Measurements from ENCODE around the gene BSDC1.
A peak's percentile ranks its signal among the peaks of the same experiment; 100 is the strongest.

The BSDC1 gene

DNA sequence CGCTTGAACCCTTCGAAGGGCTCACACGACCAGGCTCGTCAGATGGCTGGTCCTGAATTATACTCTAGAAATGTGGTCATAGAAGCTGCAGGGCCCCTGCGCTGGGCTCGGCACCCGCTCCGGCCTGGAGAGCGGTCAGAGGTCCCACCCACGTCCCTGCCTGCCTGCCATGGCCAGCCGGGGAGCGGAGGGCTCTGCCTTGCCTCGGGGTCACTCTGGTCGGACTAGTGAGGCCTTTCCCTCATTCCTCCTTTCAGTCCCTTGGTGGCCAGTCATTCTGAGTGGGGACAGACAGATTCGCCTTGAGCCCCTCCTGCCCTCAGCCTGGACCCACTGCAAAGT is 57.7 kb downstream of the BSDC1 start:
- DNase-seq (ENCODE audit: low spot score): no peak

DNA sequence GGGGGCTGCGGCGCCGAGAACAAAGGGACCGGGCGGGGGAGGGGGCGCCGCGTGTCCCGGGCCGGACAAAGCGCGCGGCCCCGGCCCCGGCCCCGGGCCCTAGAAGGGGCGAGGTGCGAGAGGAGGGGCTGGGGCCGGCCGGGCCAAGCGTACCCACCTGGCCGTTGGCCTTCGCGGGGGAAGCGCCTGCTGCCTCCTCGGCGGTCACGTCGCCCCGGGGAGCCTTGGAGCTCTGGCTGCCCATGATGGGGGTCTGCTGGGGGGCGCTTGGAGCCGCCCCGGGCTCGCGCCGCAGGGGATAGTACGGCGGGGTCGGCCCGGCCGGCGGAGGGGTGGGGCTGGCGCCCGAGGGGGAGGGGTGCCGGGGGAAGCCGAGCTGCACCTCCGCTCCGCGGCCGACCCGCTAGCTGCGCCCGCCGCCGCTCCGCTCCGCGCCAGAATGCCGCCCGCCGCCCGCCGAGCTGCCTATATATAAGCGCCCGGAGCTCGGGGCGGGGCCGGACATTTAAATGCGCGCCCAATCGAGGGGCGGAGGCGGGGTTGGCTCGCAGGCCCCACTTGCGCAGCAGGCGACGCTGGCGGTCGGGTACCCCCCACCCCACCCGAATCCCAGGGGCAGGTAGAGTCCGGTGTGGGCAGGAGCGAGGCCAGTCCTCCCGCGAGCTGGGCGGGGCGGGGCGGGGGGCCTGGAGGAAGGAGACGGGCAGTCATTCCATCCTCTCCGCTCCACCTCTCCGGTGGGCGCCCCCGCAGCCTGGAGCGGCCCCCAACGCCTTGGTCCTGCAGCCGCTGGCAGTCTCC is 58.3 kb downstream of the BSDC1 start, which contains the start of gene MARCKSL1:
MARCKSL1 (minus strand) TSS at position 444 of the 801 bp plus-strand sequence; CDS start at position 244, 200 bp downstream.
- peak; percentile 74 for DNase-seq (ENCODE audit: low spot score)

DNA sequence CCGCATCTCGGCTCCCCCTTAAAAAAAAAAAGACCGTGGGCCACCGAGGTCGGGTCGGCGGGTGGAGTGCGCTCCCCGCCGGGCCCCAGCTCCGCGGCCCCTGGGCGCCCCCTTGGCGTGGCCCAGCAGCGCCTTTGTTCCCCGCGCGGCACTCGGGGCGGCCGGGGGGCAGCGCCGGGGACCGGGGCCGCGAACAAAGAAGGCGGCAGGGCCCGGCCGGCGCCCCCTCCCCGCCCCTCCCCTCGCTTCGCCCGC is 58.8 kb downstream of the BSDC1 start:
- no peak for DNase-seq (ENCODE audit: low spot score)

DNA sequence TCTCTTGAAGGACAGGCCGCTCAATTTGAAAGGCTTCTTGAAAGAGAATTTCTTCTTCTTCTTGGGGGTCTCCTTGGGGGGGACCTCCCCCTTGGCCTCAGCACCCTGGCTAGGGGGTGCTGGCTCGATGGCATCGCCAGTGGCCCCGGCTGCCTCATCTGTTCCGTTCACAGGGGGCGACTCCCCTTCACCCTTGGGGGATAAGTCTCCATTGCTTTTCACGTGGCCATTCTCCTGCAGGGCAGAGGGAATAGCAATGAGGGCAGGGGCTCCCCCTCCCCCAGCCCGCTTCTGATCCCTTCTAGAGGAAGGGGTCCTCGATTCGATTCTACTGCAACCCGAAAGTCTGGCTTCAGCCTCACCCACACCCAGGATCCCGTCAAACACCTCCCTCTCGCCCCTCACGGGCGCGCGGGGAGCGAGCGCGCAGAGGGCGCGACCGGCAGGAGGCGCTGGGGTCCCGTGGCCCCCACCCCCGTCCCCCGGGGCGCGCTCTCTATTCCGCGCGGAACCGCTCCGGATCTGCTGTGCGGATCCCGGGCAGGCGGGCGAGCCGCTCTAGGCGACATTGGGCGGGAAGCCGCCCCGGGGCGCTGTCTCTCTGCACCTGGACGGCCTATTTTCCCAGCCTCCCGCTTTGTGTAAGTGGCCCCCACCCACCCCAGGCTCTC is 59.2 kb downstream of the BSDC1 start:
- DNase-seq (ENCODE audit: low spot score): peak; percentile 50

DNA sequence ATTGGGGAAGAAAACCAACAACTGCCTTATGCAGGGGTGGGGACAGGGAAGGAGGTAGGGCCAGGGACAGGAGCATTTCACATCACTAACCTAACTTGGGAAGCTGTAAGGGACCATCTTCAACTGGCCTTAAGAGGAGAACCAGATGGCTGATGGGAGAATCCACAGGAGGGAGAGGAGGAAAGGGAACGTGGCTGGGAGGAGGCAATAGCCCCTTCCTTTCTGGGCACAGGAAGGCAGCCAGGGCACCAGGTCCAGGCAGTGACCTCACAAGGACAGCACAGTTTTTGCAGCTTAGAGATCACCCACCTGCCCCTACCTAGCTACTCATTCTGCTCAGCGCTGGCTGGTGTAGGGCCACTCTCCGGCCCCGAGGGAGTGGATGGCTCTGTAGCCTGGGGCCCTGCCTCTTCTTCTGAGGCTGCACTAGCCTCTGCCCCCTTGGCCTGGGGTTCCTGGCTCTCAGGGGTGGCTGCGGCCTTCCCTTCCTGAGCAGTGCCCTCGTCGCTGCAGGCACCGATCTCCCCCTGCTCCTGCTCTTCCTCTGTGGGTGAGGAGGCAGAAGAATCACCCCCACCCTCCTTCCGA is 59.9 kb downstream of the BSDC1 start:
- peak; percentile 28 for DNase-seq (ENCODE audit: low spot score)

DNA sequence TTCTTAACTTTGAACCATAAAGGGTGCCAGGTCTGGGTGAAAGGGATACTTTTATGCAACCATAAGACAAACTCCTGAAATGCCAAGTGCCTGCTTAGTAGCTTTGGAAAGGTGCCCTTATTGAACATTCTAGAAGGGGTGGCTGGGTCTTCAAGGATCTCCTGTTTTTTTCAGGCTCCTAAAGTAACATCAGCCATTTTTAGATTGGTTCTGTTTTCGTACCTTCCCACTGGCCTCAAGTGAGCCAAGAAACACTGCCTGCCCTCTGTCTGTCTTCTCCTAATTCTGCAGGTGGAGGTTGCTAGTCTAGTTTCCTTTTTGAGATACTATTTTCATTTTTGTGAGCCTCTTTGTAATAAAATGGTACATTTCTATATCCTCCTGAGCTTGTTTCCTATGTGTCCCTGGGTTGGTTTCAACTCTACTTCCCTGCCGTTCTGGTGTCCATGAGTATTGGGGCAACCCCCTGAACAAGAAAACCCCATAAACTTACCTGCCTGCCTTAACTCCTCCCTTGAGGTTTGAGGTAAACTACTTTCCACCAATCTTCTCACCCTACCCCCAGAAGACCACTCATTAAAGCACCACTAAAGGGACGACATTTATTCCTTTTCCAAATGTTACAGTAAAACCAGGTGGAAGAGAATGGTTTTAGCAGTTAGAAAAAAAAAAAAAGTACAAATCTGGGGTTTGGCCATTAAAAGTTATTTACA is 60.8 kb downstream of the BSDC1 start:
- no peak for DNase-seq (ENCODE audit: low spot score)

DNA sequence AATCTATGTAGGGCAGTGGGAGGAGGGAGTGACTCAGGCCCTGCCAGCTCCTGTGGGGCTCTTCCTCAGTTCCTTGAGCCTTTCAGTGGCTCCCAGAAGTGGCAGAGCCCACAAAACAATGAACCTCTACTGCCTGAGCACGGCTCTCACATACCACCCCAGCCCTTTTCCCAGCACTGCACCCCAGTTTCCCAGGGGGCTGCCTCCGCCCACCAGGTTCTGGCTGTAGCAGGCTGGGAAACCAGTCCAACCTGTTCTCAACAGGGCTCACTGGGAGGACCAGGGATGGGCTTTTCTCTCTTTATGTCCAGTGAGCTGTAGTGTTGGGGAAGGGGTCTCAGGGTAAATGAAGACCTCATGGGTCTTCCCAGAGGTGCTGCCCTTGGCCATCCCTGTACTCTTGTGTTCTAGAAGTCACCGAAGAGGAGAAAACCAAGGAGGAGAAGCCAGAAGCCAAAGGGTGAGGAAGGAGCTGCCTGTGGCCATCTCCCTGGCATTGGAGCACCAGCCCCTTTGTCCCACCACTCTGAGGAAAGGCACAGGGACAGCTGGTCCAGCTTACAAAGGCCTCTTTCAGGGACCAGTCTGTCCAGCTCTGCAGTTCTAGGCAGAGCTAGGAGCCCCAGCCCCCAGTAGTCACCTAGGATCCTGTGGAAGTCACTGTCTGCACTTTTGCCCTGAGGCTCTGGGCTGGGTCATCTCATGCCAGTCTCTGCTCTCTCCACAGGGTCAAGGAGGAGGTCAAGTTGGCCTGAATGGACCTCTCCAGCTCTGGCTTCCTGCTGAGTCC is 61.8 kb downstream of the BSDC1 start:
- no peak for DNase-seq (ENCODE audit: low spot score)

DNA sequence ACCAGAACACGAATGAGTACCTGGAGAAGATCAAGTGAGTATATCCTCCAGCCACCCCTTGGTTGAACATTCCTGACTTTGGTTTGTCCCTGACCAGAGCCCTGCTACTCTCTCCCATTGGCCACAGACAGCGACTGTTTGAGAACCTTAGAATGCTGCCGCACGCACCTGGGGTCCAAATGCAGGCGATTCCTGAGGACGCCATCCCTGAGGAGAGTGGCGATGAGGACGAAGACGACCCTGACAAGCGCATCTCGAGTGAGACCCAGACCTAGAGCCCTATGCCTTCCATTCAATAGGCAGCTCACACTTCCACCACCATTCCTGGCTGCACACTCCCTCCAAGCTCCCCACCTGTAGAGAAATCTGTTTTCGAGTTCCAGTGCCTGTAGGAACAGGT is 62.7 kb downstream of the BSDC1 start:
- no peak for DNase-seq (ENCODE audit: low spot score)

DNA sequence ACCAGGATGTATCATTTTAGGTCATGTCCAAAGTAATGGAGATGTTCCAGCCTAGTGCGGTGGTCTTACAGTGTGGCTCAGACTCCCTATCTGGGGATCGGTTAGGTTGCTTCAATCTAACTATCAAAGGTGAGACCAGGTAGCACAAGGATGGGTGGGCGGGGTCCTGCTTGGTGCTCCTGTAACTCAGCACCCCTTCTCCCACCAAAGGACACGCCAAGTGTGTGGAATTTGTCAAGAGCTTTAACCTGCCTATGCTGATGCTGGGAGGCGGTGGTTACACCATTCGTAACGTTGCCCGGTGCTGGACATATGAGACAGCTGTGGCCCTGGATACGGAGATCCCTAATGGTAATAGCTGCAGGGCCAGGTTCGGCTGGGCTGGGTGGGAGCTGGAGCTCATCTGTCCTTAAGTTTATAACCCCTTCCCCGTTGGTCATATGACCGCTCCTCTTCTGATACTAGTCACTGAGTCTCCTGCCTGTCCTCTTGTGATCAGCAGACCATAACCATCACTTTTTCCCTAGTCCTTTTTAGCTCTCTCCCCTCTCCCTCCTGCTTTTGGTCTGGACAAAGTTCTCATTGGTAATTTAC is 63.6 kb downstream of the BSDC1 start:
- DNase-seq (ENCODE audit: low spot score): no peak

DNA sequence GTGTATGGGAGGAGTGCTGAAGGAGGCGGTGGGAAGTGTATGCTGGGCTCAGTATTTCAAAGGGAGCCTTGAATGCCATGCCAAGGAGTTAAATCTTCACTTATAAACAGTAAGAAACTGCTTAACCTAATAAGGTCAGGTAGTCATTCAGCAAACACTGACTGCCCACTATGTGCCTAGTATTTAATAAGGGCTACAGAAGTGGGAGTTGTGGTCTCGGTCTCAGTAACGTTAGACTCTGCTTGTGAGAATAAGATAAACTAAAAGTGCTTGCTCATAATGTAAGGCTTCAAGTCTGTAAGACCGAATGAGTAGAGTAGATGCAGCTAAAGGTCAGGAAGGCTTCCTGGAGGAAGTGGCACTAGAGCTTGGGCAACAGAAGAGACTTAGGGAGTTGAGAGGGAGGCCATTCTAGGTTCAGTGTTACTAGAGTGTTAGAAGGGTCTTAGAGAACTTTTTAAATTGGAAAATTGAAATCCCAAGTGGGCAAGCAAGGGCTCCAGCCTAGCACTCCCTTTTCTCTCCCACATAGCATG is 64.2 kb downstream of the BSDC1 start:
- no peak for DNase-seq (ENCODE audit: low spot score)

DNA sequence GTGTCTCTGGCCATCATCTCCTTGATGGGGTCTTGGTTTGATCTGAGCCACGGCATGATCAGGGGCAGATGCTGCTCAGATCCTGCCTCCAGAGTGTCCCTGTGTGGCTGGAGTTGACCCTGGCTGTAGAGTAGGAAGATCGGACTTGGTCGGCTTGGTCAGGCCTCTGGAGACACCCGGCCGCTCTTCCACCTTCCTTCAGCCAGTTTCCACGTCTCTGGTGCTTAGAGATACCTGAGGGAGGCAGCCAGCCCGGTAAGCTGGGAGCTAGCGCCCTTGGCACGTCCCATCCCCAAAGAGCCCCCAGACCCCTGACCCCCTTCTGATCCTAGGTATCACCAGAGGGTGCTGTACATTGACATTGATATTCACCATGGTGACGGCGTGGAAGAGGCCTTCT is 67.0 kb downstream of the BSDC1 start:
- no peak for DNase-seq (ENCODE audit: low spot score)

DNA sequence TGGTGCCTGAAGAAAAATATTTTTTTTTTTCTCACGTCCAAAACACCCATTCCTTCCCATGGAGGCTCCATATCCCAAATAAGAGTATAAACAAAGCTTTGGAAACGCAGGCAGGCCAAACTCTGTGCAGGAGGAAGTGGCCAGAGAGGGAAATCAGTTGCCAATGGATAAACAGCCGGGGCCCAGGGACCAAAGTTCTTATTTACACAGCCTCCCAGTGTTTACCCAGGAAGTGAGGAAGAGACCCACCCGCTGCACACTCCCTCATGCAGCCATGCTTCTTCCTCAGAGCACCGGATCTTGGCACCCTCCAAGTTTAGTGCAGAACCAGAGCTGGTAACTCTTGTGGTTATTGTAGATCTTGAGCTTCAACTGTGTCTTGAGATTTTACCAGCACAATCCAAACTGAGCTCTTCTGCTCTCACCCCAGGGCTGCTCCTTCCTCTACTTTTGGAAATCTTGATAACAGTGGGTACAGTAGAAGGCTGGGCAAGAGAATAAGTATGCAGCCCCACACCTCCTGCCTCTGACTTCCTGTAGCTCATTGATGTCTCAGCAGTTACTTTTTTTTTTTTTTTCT is 72.4 kb downstream of the BSDC1 start:
- no peak for DNase-seq (ENCODE audit: low spot score)

DNA sequence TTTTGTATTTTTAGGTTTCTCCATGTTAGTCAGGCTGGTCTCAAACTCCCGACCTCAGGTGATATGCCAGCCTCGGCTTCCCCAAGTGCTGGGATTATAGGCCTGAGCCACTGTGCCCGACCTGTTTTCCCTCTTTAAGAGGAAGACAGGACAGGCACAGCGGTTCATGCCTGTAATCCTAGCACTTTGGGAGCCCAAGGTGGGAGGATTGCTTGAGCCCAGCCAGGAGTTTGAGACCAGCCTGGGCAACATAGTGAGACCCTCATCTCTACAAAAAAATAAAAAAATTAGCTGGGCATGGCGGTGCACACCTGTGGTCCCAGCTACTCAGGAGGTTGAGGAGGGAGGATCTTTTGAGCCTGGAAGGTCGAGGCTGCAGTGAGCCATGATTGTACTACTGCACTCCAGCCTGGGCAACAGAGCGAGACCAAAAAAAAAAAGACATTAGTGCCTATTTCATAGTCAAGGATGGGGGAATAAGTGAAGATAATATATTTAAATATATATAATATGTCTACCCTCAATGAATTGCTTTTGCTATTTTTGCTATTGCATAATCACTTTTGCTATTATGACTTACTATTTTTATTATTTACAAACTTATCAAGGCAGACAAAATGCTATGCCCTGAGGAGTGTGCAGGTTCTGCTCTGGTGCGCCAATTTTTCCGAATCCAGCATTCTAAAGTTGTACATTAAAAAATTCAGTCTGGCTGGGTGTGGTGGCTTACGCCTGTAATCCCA is 75.9 kb downstream of the BSDC1 start:
- DNase-seq (ENCODE audit: low spot score): no peak

DNA sequence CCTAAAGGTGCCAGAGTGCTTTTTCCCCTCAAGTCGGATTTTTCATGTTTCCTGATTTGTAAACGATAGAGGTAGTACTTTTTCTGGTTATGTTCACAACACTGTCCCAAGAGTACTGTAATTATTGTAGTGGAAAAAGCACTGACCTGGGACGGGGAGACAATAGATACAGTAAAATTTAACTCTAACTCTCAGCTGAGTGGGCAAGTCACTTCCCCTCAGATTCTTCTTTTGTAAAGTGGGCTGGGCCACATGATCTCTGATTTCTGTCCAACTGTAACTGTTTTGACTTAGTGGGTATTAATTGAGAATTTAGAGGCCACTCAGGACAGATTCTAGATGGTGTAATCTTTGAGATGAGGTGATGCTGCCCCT is 77.4 kb downstream of the BSDC1 start:
- no peak for DNase-seq (ENCODE audit: low spot score)

Data from RKO (cell line).